BJ (cell line): ENCODE data around the gene PPP1R9B. TPM values are rescaled to one million over a fixed set of nuclear protein-coding genes. Genes with fewer than 3 reads are reported as not detected.

Source experiments
- CTCF ChIA-PET: fragments of 350-600 bp; formaldehyde crosslinking; extraction: SDS; loops from one replicate; lab custom pipeline; 2021; ENCODE audit warnings: antibody characterized with exemption, inconsistent platforms; lab: Yijun Ruan, JAX
- POLR2A ChIA-PET: fragments of 300-600 bp; sonication (Branson Sonifier 250); formaldehyde crosslinking; extraction: SDS; loops from one replicate; lab custom pipeline; 2021; ENCODE audit warnings: antibody characterized with exemption; lab: Charles Lee
- DNase-seq: peaks from one replicate; pipeline ENCODE4 v3.0.0-alpha.2; 2011; ENCODE audit warnings: low read depth
- H3K27me3 ChIP-seq: 2 replicates; pipeline ENCODE4 v1.6.0; 2011; ENCODE audit warnings: low read length; ENCODE audit not compliant: control insufficient read depth, insufficient read depth
- H3K36me3 ChIP-seq: 2 replicates; pipeline ENCODE4 v1.5.1; 2011; ENCODE audit warnings: low read length; ENCODE audit not compliant: control insufficient read depth, insufficient read depth
- H3K4me3 ChIP-seq: 2 replicates; pipeline ENCODE4 v1.5.1; 2011; ENCODE audit warnings: low read depth, mild to moderate bottlenecking, control low read depth, low read length
- CTCF ChIP-seq: IDR thresholded peaks from 2 replicates; pipeline ENCODE4 v1.5.1; 2011; ENCODE audit warnings: low read depth, mild to moderate bottlenecking, control low read depth, inconsistent platforms, low read length, moderate library complexity; ENCODE audit not compliant: insufficient read depth
- polyA plus RNA-seq: library from polyadenylated mRNA; depleted of rRNA; stranded (reverse); fragments of >200 nt; gene quantifications from 2 replicates; pipeline ENCODE4 v1.2.3, GENCODE V29; 2011

Gene PPP1R9B
- polyA plus RNA-seq, 1 experiment, result 17.2 TPM

- ChIA-PET CTCF (interaction anchor here (1.1 to 1.9 kb wide), 3 partner anchors 10 to 76 kb away, joined by 3 to 5 read pairs (median 3); no protein-coding TSS in a partner anchor), POLR2A (interaction anchor here (1.3 kb wide), 1 partner anchor 14 kb away, joined by 12 read pairs; no protein-coding TSS in a partner anchor)
- Histone ChIP-seq H3K36me3 (peaks cover 96% of the 10 kb centered on the region), H3K4me3 (no peak overlapping the region; the same call in 1 of the 2 replicates), H3K27me3 (no peaks in the 10 kb centered on the region)
- no peak for TF ChIP-seq CTCF
- no peak for DNase-seq
Measured at GRCh38 chr17:50192618-50193291, 42.3 kb upstream of the PPP1R9B start.

GRCh38 chr17:50192144-50192617 is 41.7 kb upstream of the PPP1R9B start:
- H3K36me3 ChIP-seq, result peaks cover 96% of the 10 kb centered on the region
- H3K4me3 ChIP-seq, result peak overlapping the region; percentile 8; the same call in 1 of the 2 replicates
- DNase-seq, result no peak
- TF ChIP-seq CTCF, result no peak
- no peaks in the 10 kb centered on the region for H3K27me3 ChIP-seq
- ChIA-PET POLR2A (no interaction called here), CTCF (interaction anchor here (1.1 to 1.9 kb wide), 3 partner anchors 11 to 77 kb away, joined by 3 to 5 read pairs (median 3); no protein-coding TSS in a partner anchor)

- CTCF ChIA-PET, result interaction anchor here (1.1 to 1.9 kb wide), 7 partner anchors 13 to 81 kb away, joined by 3 to 8 read pairs (median 5); no protein-coding TSS in a partner anchor
- POLR2A ChIA-PET, result interaction anchor here (1.0 kb wide), 2 partner anchors 14 to 24 kb away, joined by 3 read pairs; no protein-coding TSS in a partner anchor
- TF ChIP-seq CTCF, result no peak
- no peak for DNase-seq
- no peaks in the 10 kb centered on the region for H3K27me3 ChIP-seq
- H3K4me3 ChIP-seq, result peak overlapping the region; percentile 8; the same call in 1 of the 2 replicates
- H3K36me3 ChIP-seq, result peaks cover 96% of the 10 kb centered on the region
Measured at GRCh38 chr17:50191359-50192143, 41.1 kb upstream of the PPP1R9B start.

GRCh38 chr17:50190603-50191358 is 40.3 kb upstream of the PPP1R9B start:
- DNase-seq, result no peak
- ChIA-PET POLR2A (interaction anchor here (0.9 to 1.0 kb wide), 3 partner anchors 9 to 24 kb away, joined by 3 to 6 read pairs (median 3); no protein-coding TSS in a partner anchor), CTCF (interaction anchor here (1.1 to 1.6 kb wide), 5 partner anchors 12 to 82 kb away, joined by 4 to 8 read pairs (median 5); no protein-coding TSS in a partner anchor)
- Histone ChIP-seq H3K36me3 (peaks cover 96% of the 10 kb centered on the region), H3K27me3 (no peaks in the 10 kb centered on the region), H3K4me3 (no peak overlapping the region)
- TF ChIP-seq CTCF, result no peak
